Progenitor cell of endocrine pancreas (in vitro differentiated cells): ENCODE measurements around the gene CMIP. TPM values are rescaled to one million over a fixed set of nuclear protein-coding genes. Genes with fewer than 3 reads are reported as not detected.

Experiments
- DNase-seq: peaks from one replicate; pipeline ENCODE4 v3.0.0; 2021; ENCODE audit warnings: low spot score; ENCODE audit not compliant: unreplicated experiment
- H3K27ac Mint-ChIP-seq: 2 replicates; pipeline ENCODE4 v1.8.0; 2021; ENCODE audit warnings: mild to moderate bottlenecking, moderate library complexity, mixed read lengths
- H3K27me3 Mint-ChIP-seq: 2 replicates; pipeline ENCODE4 v1.8.0; 2021; ENCODE audit warnings: mixed read lengths
- H3K36me3 Mint-ChIP-seq: 2 replicates; pipeline ENCODE4 v1.8.0; 2022; ENCODE audit warnings: mixed read lengths; ENCODE audit not compliant: insufficient read depth
- H3K4me1 Mint-ChIP-seq: 2 replicates; pipeline ENCODE4 v1.8.0; 2021; ENCODE audit warnings: low read depth, mixed read lengths
- H3K4me3 Mint-ChIP-seq: 2 replicates; pipeline ENCODE4 v1.8.0; 2021; ENCODE audit warnings: low read depth, mild to moderate bottlenecking, moderate library complexity, mixed read lengths
- H3K9me3 Mint-ChIP-seq: 2 replicates; pipeline ENCODE4 v1.8.0; 2021; ENCODE audit warnings: low read depth, mixed read lengths
- CTCF ChIP-seq: fragments of 200-600 bp; sonication (generic); IDR thresholded peaks from one replicate; pipeline ENCODE4 v1.5.0; 2021; ENCODE audit warnings: antibody characterized with exemption, mild to moderate bottlenecking; ENCODE audit not compliant: unreplicated experiment
- total RNA-seq: library from RNA; stranded (reverse); gene quantifications from 2 replicates; pipeline ENCODE4 v1.2.1, GENCODE V29; 2021

CMIP gene
- total RNA-seq, 1 donor from 2014 or later: 62.7 TPM

GRCh38 chr16:81633147-81633619 is 188.6 kb downstream of the CMIP start:
- Mint-ChIP-seq H3K27ac (peak overlapping the region; percentile 50), H3K27me3 (no peaks in the 10 kb centered on the region), H3K4me3 (peak overlapping the region; percentile 35), H3K4me1 (peaks cover 56% of the 10 kb centered on the region), H3K36me3 (peaks cover 1% of the 10 kb centered on the region), H3K9me3 (no peaks in the 10 kb centered on the region)
- DNase-seq: no peak
- peak; percentile 57 for TF ChIP-seq CTCF

GRCh38 chr16:81633680-81634379 is 189.2 kb downstream of the CMIP start:
- DNase-seq: no peak
- no peak for TF ChIP-seq CTCF
- Mint-ChIP-seq H3K36me3 (peaks cover 1% of the 10 kb centered on the region), H3K4me3 (no peak overlapping the region), H3K27ac (peak overlapping the region; percentile 50), H3K9me3 (no peaks in the 10 kb centered on the region), H3K4me1 (peaks cover 59% of the 10 kb centered on the region), H3K27me3 (no peaks in the 10 kb centered on the region)

GRCh38 chr16:81634380-81635062 is 189.9 kb downstream of the CMIP start:
- no peak for TF ChIP-seq CTCF
- peak overlapping the region; percentile 35 for H3K4me3 Mint-ChIP-seq
- no peaks in the 10 kb centered on the region for H3K9me3 Mint-ChIP-seq
- no peak overlapping the region for H3K27ac Mint-ChIP-seq
- DNase-seq: no peak
- H3K27me3 Mint-ChIP-seq: no peaks in the 10 kb centered on the region
- H3K4me1 Mint-ChIP-seq: peaks cover 55% of the 10 kb centered on the region
- no peaks in the 10 kb centered on the region for H3K36me3 Mint-ChIP-seq

- no peak for DNase-seq
- TF ChIP-seq CTCF: no peak
- no peaks in the 10 kb centered on the region for H3K27me3 Mint-ChIP-seq
- no peaks in the 10 kb centered on the region for H3K9me3 Mint-ChIP-seq
- H3K27ac Mint-ChIP-seq: peak overlapping the region; percentile 91
- no peaks in the 10 kb centered on the region for H3K36me3 Mint-ChIP-seq
- H3K4me1 Mint-ChIP-seq: peaks cover 55% of the 10 kb centered on the region
- H3K4me3 Mint-ChIP-seq: peak overlapping the region; percentile 35
Observed at GRCh38 chr16:81635063-81635937, 190.7 kb downstream of the CMIP start.

GRCh38 chr16:81636298-81636993 is 191.8 kb downstream of the CMIP start:
- peaks cover 48% of the 10 kb centered on the region for H3K4me1 Mint-ChIP-seq
- H3K27me3 Mint-ChIP-seq: no peaks in the 10 kb centered on the region
- H3K27ac Mint-ChIP-seq: peak overlapping the region; percentile 69
- no peak for DNase-seq
- no peaks in the 10 kb centered on the region for H3K36me3 Mint-ChIP-seq
- no peaks in the 10 kb centered on the region for H3K9me3 Mint-ChIP-seq
- no peak overlapping the region for H3K4me3 Mint-ChIP-seq
- TF ChIP-seq CTCF: no peak
